Left ventricle myocardium inferior (tissue), 1 donor: ENCODE results near the gene BACH2. TPM values are rescaled to one million over a fixed set of nuclear protein-coding genes. Genes with fewer than 3 reads are reported as not detected.

Source experiments
- DNase-seq: peaks from one replicate; pipeline ENCODE4 v3.0.0-alpha.2; 2020
- H3K27ac ChIP-seq: fragments of 200-600 bp; replicated peaks from 2 replicates; pipeline ENCODE4 v1.8.0; 2021
- H3K27me3 ChIP-seq: fragments of 200-600 bp; 2 replicates; pipeline ENCODE4 v1.8.0; 2021; ENCODE audit warnings: low read depth
- H3K36me3 ChIP-seq: fragments of 200-600 bp; 2 replicates; pipeline ENCODE4 v1.8.0; 2021
- H3K4me1 ChIP-seq: fragments of 200-600 bp; 2 replicates; pipeline ENCODE4 v1.8.0; 2021
- H3K4me3 ChIP-seq: fragments of 200-600 bp; 2 replicates; pipeline ENCODE4 v1.8.0; 2021; ENCODE audit warnings: mild to moderate bottlenecking, moderate library complexity
- H3K9me3 ChIP-seq: fragments of 200-600 bp; replicated peaks from 2 replicates; pipeline ENCODE4 v1.8.0; 2021
- intact Hi-C: fragments of 100-400 bp; cut with micrococcal nuclease; formaldehyde crosslinking; loops from one replicate; pipeline ENCODE4 v1.11.0; 2022
- total RNA-seq: library from RNA; stranded (reverse); fragmentation: NEBNext Ultra II Directional; extraction: Animal tissue kit (Norgen Biotek cat#: 25700); gene quantifications from one replicate; pipeline ENCODE4 v1.2.1, GENCODE V29; 2021
- TF ChIP-seq, protein P1 (sequence below): fragments of 200-600 bp; IDR thresholded peaks from 2 replicates; pipeline ENCODE4 v1.8.0; 2021; ENCODE audit warnings: antibody characterized with exemption, mild to moderate bottlenecking, borderline replicate concordance
- donor health status: DM: no; HTN: yes; CAD: no; lungs with severe emphysema.

The BACH2 gene
- total RNA-seq, 1 donor from 2014 or later: 1.5 TPM

DNA sequence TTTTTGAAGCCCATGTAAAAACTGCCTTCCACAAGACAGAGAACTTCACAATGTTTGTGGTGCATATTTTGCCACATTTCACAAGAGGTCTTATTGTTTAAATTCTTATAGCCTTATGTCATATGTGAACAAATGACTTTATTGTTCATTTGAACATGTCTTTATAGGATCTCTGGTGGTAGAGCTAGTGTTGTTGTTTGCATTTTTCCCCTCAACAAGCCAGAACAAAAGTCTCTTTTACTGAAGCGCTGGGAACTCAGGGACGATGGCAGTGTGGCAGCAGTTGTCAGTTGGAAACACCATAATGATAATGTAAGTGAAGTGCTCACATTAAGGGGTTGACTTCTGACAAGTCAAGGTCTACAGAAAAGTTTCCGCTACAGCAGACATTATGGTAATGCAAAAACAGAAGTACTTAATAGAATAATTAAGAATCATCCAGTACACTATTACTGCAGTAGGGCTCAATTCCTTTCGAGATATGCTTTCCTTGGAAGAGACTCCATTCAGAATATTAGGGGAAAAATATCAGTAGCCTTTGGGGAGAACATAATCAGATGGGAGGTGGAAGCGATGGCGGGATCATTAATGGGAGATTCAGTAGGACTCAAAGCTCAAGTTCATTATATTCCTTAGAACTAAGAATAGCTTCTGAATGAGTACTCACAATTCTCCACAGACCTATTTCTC, 222.3 kb downstream of the BACH2 start:
- Histone ChIP-seq H3K36me3 (no peaks in the 10 kb centered on the region), H3K9me3 (no peaks in the 10 kb centered on the region), H3K27me3 (no peaks in the 10 kb centered on the region), H3K27ac (no peak overlapping the region), H3K4me3 (no peak overlapping the region), H3K4me1 (no peaks in the 10 kb centered on the region)
- intact Hi-C loops: no loop called here
- DNase-seq: no peak
- TF ChIP-seq, protein P1, sequence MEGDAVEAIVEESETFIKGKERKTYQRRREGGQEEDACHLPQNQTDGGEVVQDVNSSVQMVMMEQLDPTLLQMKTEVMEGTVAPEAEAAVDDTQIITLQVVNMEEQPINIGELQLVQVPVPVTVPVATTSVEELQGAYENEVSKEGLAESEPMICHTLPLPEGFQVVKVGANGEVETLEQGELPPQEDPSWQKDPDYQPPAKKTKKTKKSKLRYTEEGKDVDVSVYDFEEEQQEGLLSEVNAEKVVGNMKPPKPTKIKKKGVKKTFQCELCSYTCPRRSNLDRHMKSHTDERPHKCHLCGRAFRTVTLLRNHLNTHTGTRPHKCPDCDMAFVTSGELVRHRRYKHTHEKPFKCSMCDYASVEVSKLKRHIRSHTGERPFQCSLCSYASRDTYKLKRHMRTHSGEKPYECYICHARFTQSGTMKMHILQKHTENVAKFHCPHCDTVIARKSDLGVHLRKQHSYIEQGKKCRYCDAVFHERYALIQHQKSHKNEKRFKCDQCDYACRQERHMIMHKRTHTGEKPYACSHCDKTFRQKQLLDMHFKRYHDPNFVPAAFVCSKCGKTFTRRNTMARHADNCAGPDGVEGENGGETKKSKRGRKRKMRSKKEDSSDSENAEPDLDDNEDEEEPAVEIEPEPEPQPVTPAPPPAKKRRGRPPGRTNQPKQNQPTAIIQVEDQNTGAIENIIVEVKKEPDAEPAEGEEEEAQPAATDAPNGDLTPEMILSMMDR: no peak

DNA sequence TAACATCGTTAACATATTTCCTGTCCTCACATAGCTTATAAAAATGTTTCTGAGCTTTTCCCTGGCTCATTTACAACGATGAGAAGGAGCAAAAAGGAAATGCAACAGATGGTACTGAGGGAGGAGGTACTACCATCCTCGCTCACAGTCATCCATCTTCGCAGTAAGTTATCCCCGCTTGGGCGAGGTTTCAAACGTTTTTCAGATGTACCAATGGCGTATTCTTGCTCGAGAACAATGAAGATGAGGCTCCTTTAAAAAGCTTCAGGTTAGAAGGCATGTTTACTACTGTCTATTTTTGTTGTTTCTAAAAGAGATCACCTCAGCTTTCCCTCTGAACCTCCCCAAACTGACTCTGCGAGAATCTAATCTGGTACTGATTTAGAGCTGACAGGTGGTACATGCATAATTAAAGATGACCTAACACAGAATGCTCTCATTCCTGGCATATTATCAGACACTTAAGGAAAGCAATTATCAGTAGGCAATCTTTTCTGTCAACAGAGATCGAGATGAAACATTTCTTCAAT, 223.6 kb downstream of the BACH2 start:
- Histone ChIP-seq H3K9me3 (no peaks in the 10 kb centered on the region), H3K36me3 (no peaks in the 10 kb centered on the region), H3K4me1 (peaks cover 7% of the 10 kb centered on the region), H3K4me3 (no peak overlapping the region), H3K27me3 (no peaks in the 10 kb centered on the region), H3K27ac (no peak overlapping the region)
- TF ChIP-seq, protein P1: no peak
- intact Hi-C loops: no loop called here
- no peak for DNase-seq

DNA sequence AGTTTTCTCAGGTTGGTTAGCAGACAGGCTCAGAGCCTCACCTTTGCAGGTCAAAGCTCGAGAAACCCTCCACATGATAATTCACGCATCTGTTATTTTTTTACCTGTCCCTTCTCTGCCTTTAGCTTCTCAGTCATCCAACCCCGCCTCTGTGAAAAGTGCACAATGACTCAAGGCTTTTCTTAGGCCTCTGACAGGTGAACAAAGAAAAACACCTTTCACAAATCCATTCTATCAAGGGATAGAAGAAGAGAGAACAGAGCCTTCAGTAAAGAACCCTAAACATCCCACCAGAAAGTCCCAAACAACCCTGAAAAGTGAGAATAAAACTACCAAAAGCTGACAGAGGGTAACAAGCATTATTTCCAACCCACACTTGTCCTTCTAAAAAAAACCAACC, 224.1 kb downstream of the BACH2 start:
- no peak for DNase-seq
- TF ChIP-seq, protein P1: no peak
- intact Hi-C loops: no loop called here
- Histone ChIP-seq H3K27ac (no peak overlapping the region), H3K4me3 (no peak overlapping the region), H3K4me1 (peaks cover 10% of the 10 kb centered on the region), H3K27me3 (no peaks in the 10 kb centered on the region), H3K36me3 (no peaks in the 10 kb centered on the region), H3K9me3 (no peaks in the 10 kb centered on the region)

DNA sequence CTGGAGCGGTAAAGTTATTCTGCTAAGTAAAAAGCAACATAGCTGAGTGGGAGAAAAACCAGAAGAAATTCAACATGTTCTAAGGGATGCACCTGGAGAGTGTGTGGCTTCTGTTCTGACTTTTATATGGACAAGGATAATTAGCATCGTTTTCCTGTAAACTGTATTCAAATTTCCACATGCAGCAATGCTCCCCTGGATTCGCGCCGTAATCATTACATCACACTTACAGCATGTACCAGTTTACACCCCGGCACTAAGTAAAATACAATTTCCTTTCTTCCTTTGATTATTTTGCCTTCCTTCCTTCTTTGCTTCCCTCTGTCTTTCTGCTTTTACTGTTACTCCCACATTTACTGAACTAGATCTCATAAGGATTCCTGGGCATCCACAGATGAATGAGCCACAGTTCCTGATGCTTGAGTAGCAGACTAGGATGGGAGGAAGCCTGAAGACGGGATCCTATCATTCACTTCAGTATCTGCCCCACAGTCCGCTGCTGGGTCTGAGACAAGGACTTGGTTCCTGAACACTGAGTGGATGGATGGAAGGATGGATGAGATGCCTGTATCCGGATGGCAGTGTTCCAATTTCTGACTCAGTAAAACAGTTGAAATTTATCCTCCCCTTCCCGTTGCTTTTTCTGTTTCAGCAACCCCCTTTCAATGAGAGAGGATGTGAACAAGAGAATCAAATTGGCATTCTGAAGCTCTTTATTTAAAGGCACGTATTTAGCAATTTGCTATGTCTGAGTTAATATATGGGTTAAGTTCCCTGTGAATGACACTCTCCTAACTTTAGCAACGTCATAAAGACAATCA, 227.7 kb downstream of the BACH2 start:
- TF ChIP-seq, protein P1: no peak
- H3K36me3 ChIP-seq: no peaks in the 10 kb centered on the region
- H3K27me3 ChIP-seq: no peaks in the 10 kb centered on the region
- no peaks in the 10 kb centered on the region for H3K9me3 ChIP-seq
- H3K4me3 ChIP-seq: no peak overlapping the region
- H3K27ac ChIP-seq: no peak overlapping the region
- intact Hi-C loops: no loop called here
- no peak for DNase-seq
- H3K4me1 ChIP-seq: peaks cover 10% of the 10 kb centered on the region

DNA sequence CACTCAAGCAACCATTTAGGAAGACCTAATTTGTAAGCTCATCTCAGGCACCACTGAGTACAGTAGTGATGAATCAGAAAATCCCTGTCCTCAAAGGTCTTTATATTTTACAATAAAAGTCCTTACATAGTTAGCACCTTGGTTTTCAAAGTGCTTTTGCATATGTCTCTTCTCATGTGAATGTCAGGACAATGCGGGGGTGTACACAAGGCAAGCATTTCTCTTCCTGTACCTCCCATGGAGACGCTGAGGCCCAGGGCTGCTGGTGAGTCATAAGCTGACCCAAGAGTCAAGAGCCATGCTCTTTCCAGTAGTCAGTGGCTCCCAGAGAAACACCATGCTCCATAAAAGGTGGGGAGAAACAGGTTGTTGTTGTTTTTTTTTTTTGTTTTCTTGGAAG, 228.4 kb downstream of the BACH2 start:
- DNase-seq: no peak
- TF ChIP-seq, protein P1: no peak
- Histone ChIP-seq H3K27me3 (no peaks in the 10 kb centered on the region), H3K36me3 (no peaks in the 10 kb centered on the region), H3K4me3 (no peak overlapping the region), H3K4me1 (peaks cover 10% of the 10 kb centered on the region), H3K9me3 (no peaks in the 10 kb centered on the region), H3K27ac (no peak overlapping the region)
- intact Hi-C loops: no loop called here
